ENCODE results near the gene FOXN4. TPM values are rescaled to one million over a fixed set of nuclear protein-coding genes. Genes with fewer than 3 reads are reported as not detected.

Gene FOXN4
- total and polyA plus RNA-seq, 8 donors = 0.51 to 2.0 (median 1.1) TPM; not detected in 2

DNA sequence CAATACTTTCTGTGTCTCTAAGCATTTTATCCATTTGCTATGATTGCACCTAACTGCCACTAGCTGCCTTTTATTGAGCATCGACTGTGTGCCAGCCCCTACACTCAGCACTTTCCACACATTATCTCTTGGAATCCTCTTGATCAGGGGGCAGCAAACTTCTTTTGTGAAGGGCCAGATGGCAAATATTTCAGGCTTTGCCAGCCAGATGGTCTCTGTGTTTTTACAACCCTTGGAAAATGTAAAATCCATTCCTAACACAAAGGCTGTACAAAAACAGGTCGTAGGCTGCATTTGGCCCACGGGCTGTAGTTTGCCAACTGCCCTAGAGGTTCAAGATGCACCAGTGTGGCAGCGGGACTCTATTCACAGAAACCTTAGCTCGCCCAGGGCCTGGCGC lies 19.5 kb downstream of the FOXN4 start:
- intact Hi-C loops (cut with DNase I) = no loop called here
- no peaks in the 10 kb centered on the region for H3K9me3 ChIP-seq
- DNase-seq = no peak
- no peak overlapping the region for H3K27ac ChIP-seq
- TF ChIP-seq, protein P1, sequence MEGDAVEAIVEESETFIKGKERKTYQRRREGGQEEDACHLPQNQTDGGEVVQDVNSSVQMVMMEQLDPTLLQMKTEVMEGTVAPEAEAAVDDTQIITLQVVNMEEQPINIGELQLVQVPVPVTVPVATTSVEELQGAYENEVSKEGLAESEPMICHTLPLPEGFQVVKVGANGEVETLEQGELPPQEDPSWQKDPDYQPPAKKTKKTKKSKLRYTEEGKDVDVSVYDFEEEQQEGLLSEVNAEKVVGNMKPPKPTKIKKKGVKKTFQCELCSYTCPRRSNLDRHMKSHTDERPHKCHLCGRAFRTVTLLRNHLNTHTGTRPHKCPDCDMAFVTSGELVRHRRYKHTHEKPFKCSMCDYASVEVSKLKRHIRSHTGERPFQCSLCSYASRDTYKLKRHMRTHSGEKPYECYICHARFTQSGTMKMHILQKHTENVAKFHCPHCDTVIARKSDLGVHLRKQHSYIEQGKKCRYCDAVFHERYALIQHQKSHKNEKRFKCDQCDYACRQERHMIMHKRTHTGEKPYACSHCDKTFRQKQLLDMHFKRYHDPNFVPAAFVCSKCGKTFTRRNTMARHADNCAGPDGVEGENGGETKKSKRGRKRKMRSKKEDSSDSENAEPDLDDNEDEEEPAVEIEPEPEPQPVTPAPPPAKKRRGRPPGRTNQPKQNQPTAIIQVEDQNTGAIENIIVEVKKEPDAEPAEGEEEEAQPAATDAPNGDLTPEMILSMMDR (IDR thresholded peaks at IDR 0.05) = no peak
- H3K4me1 ChIP-seq = no peaks in the 10 kb centered on the region
- H3K27me3 ChIP-seq = peaks cover 0 to 59% of the 10 kb centered on the region in 2 donors
- ATAC-seq = no peak
- no peaks in the 10 kb centered on the region for H3K36me3 ChIP-seq
- H3K4me3 ChIP-seq = no peak overlapping the region

DNA sequence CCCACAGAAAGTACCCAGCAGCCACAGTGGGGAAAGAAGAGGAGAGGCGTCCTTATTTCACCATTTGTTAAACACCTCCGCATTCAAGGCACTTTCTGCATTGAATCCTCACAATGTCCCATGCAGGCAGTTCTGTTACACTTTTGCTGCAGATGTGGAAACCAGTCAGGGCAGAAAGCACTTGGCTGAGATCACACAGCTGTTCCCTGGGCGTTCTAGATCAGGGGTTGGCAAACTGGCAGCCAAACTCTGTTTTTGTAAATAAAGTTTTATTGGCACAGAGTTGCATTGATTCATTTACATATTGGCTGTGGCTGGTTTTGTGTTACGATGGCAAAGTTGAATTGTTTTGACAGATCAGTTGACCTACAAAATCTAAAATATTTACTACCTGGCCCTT lies 20.1 kb downstream of the FOXN4 start:
- no peak overlapping the region for H3K4me3 ChIP-seq
- ATAC-seq = no peak
- H3K27me3 ChIP-seq = peaks cover 0 to 53% of the 10 kb centered on the region in 2 donors

DNA sequence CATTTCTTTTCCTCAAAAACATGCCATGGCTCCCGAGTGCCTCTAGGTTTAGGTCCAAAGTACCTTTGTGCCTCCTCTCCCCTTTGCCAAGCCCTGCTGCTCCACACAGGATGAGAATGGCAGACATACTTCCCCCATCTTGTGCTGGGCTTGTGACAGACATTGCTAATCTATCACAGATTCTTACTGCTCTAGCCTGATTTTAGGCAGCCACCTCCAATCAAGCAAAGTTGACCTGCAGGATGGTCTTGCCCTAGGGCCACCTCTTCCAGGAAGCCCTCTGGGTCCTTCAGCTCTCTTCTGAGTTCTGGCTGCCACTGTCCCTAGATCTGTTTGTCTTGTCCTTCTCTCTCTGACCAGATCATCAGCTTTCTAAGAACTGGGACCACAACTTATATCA lies 20.5 kb downstream of the FOXN4 start:
- no peak overlapping the region for H3K4me3 ChIP-seq
- H3K27ac ChIP-seq = no peak overlapping the region
- H3K36me3 ChIP-seq = no peaks in the 10 kb centered on the region
- DNase-seq (no peak), ATAC-seq (no peak)
- H3K27me3 ChIP-seq = peaks cover 0 to 49% of the 10 kb centered on the region in 2 donors
- TF ChIP-seq, protein P1 (IDR thresholded peaks at IDR 0.05) = no peak
- H3K4me1 ChIP-seq = no peaks in the 10 kb centered on the region
- intact Hi-C loops (cut with DNase I) = no loop called here
- no peaks in the 10 kb centered on the region for H3K9me3 ChIP-seq

More for the DNA sequence above, 20.1 kb downstream of the FOXN4 start:
- Histone ChIP-seq H3K36me3 (no peaks in the 10 kb centered on the region), H3K9me3 (no peaks in the 10 kb centered on the region), H3K4me1 (no peaks in the 10 kb centered on the region), H3K27ac (no peak overlapping the region)
- TF ChIP-seq, protein P1 (IDR thresholded peaks at IDR 0.05) = no peak
- DNase-seq = no peak
- intact Hi-C loops (cut with DNase I) = no loop called here

DNA sequence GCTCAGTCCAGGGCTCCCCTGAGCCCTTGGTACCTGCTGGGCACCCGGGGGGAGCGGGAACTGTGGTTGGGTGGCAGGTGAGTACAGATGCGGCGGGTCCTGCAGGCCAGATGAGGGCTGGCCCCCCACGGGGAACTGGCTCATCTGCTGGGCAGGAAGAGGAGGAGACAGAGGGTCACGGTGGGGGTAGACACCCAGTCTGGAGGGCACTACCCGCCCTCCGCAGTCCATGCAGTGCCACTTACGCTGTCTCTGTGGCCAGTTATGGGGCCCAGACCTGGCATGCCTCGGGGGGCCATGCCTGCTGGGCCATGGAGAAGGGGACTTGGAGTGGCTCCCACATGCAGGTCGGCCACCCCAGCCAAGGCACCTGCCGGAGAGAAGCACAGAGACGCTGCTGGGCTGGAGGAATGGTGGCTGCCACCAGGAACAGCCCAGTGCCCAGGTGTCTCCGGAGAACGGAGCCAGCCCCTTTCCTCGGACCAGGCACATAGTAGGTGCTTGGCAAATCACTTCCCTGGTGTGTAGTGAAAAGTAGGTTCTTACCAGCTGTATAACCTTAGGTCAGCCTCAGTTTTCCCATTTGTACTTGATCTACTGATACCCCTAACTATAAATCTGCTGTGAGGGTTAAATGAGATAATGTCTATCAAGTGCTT lies 21.1 kb downstream of the FOXN4 start:
- H3K4me3 ChIP-seq = no peak overlapping the region
- no peaks in the 10 kb centered on the region for H3K9me3 ChIP-seq
- H3K4me1 ChIP-seq = no peaks in the 10 kb centered on the region
- no peak for ATAC-seq
- DNase-seq = no peak
- TF ChIP-seq, protein P1 (IDR thresholded peaks at IDR 0.05) = no peak
- intact Hi-C loops (cut with DNase I) = no loop called here
- no peak overlapping the region for H3K27ac ChIP-seq
- H3K36me3 ChIP-seq = no peaks in the 10 kb centered on the region
- H3K27me3 ChIP-seq = peaks cover 0 to 43% of the 10 kb centered on the region in 2 donors

DNA sequence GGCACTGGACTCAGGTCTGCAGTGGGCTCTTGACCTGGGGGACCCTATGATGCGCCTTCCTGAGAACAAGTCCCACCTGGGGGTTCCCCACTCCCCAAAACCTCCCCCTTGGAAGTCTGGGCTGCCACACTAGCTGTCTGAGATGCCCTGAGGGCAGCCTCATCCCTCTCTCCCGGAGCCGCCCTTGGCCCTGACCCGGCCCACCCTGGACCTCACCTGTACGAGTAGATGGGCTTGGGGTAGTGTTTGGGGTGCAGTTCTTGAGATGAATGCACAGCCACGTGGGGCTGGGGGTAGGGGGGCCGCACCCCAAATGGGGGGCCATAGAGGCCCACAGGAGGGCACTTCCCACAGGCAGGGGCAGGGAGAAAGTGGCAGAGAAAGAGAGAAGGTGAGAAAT lies 21.9 kb downstream of the FOXN4 start:
- H3K27me3 ChIP-seq = peaks cover 0 to 35% of the 10 kb centered on the region in 2 donors
- intact Hi-C loops (cut with DNase I) = no loop called here
- H3K4me3 ChIP-seq = no peak overlapping the region
- no peaks in the 10 kb centered on the region for H3K4me1 ChIP-seq
- TF ChIP-seq, protein P1 (IDR thresholded peaks at IDR 0.05) = no peak
- no peaks in the 10 kb centered on the region for H3K36me3 ChIP-seq
- no peak for ATAC-seq
- DNase-seq = no peak
- no peak overlapping the region for H3K27ac ChIP-seq
- no peaks in the 10 kb centered on the region for H3K9me3 ChIP-seq
